SK-N-SH (cell line): ENCODE results near the gene TMEM248. TPM values are rescaled to one million over a fixed set of nuclear protein-coding genes. Genes with fewer than 3 reads are reported as not detected.

Experiments
- CTCF ChIA-PET: fragments of 300-600, 350-600 bp; formaldehyde crosslinking; extraction: SDS; loops from one replicate; lab custom pipeline; 2021; lab: Yijun Ruan, JAX
- POLR2A ChIA-PET: fragments of 350-600 bp; sonication (Branson Sonifier 250); formaldehyde crosslinking; extraction: SDS; loops from one replicate; lab custom pipeline; 2020; ENCODE audit warnings: antibody characterized with exemption, inconsistent platforms; lab: Yijun Ruan, JAX
- DNase-seq: peaks from one replicate; pipeline ENCODE4 v3.0.0; 2012
- H2AFZ ChIP-seq: fragments of 200-600 bp; sonication (generic); 2 replicates; pipeline ENCODE4 v1.8.1; 2016; ENCODE audit warnings: antibody characterized with exemption, mild to moderate bottlenecking, low read depth
- H3F3A ChIP-seq: fragments of 200-600 bp; sonication (generic); replicated peaks from 2 replicates; pipeline ENCODE3; 2016; ENCODE audit warnings: antibody characterized with exemption, mild to moderate bottlenecking; ENCODE audit not compliant: insufficient read depth
- H3K27ac ChIP-seq, 2 experiments: fragments of 200-500 bp in 1 of 2; fragments of 200-600 bp in 1 of 2; sonication (Bioruptor generic) in 1 of 2; sonication (generic), shearing (Covaris generic) in 1 of 2; 2 replicates each; pipeline versions ENCODE4 v1.5.1 to v1.6.1; 2014 to 2016; ENCODE audit warnings: low read depth in 2 of 2, inconsistent platforms in 1 of 2, low read length in 1 of 2, mild to moderate bottlenecking in 1 of 2, mixed read lengths in 1 of 2
- H3K27me3 ChIP-seq: fragments of 200-600 bp; sonication (generic), shearing (Covaris generic); 2 replicates; pipeline ENCODE4 v1.6.1; 2016; ENCODE audit warnings: mixed run types; ENCODE audit not compliant: insufficient read depth
- H3K36me3 ChIP-seq, 2 experiments: fragments of 200-500 bp in 1 of 2; fragments of 200-600 bp in 1 of 2; sonication (Bioruptor generic) in 1 of 2; sonication (generic) in 1 of 2; replicated peaks in 1 of 2; 2 replicates each; pipeline versions ENCODE3 to v1.5.1; 2014 to 2016; ENCODE audit warnings: low read length in 1 of 2, mild to moderate bottlenecking in 1 of 2; ENCODE audit not compliant: insufficient read depth in 2 of 2, control insufficient read depth in 1 of 2
- H3K4me1 ChIP-seq, 2 experiments: fragments of 200-500 bp in 1 of 2; fragments of 200-600 bp in 1 of 2; sonication (Bioruptor generic) in 1 of 2; sonication (generic), shearing (Covaris generic) in 1 of 2; 2 replicates each; pipeline versions ENCODE4 v1.5.1 to v1.6.1; 2014 to 2016; ENCODE audit warnings: low read depth in 1 of 2, low read length in 1 of 2, mixed run types in 1 of 2; ENCODE audit not compliant: insufficient read depth in 2 of 2, control insufficient read depth in 1 of 2
- H3K4me2 ChIP-seq: fragments of 200-600 bp; sonication (generic), shearing (Covaris generic); 2 replicates; pipeline ENCODE4 v1.6.1; 2017; ENCODE audit warnings: mixed run types
- H3K4me3 ChIP-seq, 2 experiments: fragments of 200-500 bp in 1 of 2; fragments of 200-600 bp in 1 of 2; sonication (Bioruptor generic) in 1 of 2; sonication (generic), shearing (Covaris generic) in 1 of 2; 2 replicates each; pipeline versions ENCODE4 v1.5.1 to v1.8.1; 2014 to 2016; ENCODE audit warnings: low read depth in 2 of 2, inconsistent platforms in 1 of 2, low read length in 1 of 2, mild to moderate bottlenecking in 1 of 2, mixed read lengths in 1 of 2, moderate library complexity in 1 of 2
- H3K79me2 ChIP-seq: fragments of 200-600 bp; sonication (generic); 2 replicates; pipeline ENCODE4 v1.8.1; 2017; ENCODE audit warnings: mild to moderate bottlenecking; ENCODE audit not compliant: insufficient read depth
- H3K9ac ChIP-seq: fragments of 200-600 bp; sonication (generic); 2 replicates; pipeline ENCODE4 v1.6.1; 2017; ENCODE audit warnings: mixed run types
- H3K9me2 ChIP-seq: fragments of 200-600 bp; sonication (generic); 2 replicates; pipeline ENCODE4 v1.6.1; 2017; ENCODE audit warnings: mixed run types
- H3K9me3 ChIP-seq: fragments of 200-600 bp; sonication (generic); 2 replicates; pipeline ENCODE4 v1.6.1; 2017; ENCODE audit warnings: mixed run types, mild to moderate bottlenecking, moderate library complexity
- H4K20me1 ChIP-seq: fragments of 200-600 bp; sonication (generic); 2 replicates; pipeline ENCODE4 v1.6.1; 2017; ENCODE audit warnings: mild to moderate bottlenecking, mixed run types; ENCODE audit not compliant: insufficient read depth
- FOXJ3 ChIP-seq: sonication (generic); formaldehyde crosslinking; IDR thresholded peaks from 2 replicates; pipeline ENCODE4 v1.5.1; 2020; ENCODE audit warnings: mild to moderate bottlenecking, missing genetic modification reagents
- JUND ChIP-seq: IDR thresholded peaks from 2 replicates; pipeline ENCODE4 v1.4.0; 2012
- MEF2A ChIP-seq: IDR thresholded peaks from 2 replicates; pipeline ENCODE4 v1.4.0; 2012; ENCODE audit warnings: low read depth, borderline replicate concordance
- SIN3A ChIP-seq: IDR thresholded peaks from 2 replicates; pipeline ENCODE4 v1.6.1; 2012; ENCODE audit warnings: low read depth, mild to moderate bottlenecking, low read length, moderate library complexity, borderline replicate concordance
- TEAD4 ChIP-seq: IDR thresholded peaks from 2 replicates; pipeline ENCODE4 v1.4.0; 2012; ENCODE audit warnings: mild to moderate bottlenecking, borderline replicate concordance; ENCODE audit not compliant: insufficient read depth
- YY1 ChIP-seq: IDR thresholded peaks from 2 replicates; pipeline ENCODE4 v1.4.0; 2012; ENCODE audit warnings: low read depth, mild to moderate bottlenecking
- WGBS: methylation state at CpG from one replicate; pipeline ENCODE4 v1.1.6; 2017; ENCODE audit warnings: low lambda C conversion rate; 5-methylcytosine and 5-hydroxymethylcytosine counted together
- polyA plus RNA-seq, 3 experiments: library from polyadenylated mRNA; depleted of rRNA; stranded (reverse); fragments of >200 nt; gene quantifications; 2 replicates each; pipeline ENCODE4 v1.2.3, GENCODE V29; 2012
- TF ChIP-seq, protein P1 (sequence below): fragments of 150-350 bp; IDR thresholded peaks from 2 replicates; pipeline ENCODE4 v1.6.1; 2016; ENCODE audit warnings: mild to moderate bottlenecking, low read depth, low read length
- TF ChIP-seq, protein P2 (sequence below): IDR thresholded peaks from 2 replicates; pipeline ENCODE4 v1.4.0; 2012; ENCODE audit warnings: low read depth, borderline replicate concordance
- TF ChIP-seq, protein P3 (sequence below): IDR thresholded peaks from 2 replicates; pipeline ENCODE4 v1.4.0; 2012; ENCODE audit warnings: low read depth, borderline replicate concordance
- TF ChIP-seq, protein P4 (sequence below): IDR thresholded peaks from 2 replicates; pipeline ENCODE4; 2012
- TF ChIP-seq, protein P5 (sequence below): IDR thresholded peaks from 2 replicates; pipeline ENCODE4 v1.6.1; 2012; ENCODE audit warnings: mild to moderate bottlenecking, low read depth, low read length, moderate library complexity
- TF ChIP-seq, protein P6 (sequence below): IDR thresholded peaks from 2 replicates; pipeline ENCODE4 v1.4.0; 2012; ENCODE audit warnings: low read depth
- TF ChIP-seq, protein P7 (sequence below): fragments of 200-600 bp; sonication (generic); IDR thresholded peaks from 2 replicates; pipeline ENCODE4 v1.6.1; 2017; ENCODE audit warnings: antibody characterized with exemption, mild to moderate bottlenecking, moderate library complexity

The TMEM248 gene
- polyA plus RNA-seq, 1 of the 3 experiments (the other 2 are of a cell fraction) = 185 TPM

DNA sequence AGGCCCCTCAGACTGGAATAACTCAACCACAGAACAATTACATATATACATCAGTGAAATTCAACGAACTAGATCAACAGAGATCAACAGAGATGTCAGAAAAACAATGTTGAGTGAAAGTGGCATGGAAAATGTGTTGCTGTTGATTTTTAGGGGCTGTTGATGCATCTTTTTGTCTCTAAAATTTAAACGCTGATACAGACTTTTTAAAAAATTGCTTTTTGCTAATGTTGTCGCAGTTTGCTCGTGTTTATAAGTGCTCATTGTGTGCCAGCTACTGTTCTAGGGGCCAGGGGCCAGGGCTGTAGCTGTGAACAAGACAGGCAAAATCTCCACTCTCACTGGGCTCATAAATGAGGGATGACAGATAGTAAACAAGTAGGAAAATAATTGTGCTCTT is 18.3 kb downstream of the TMEM248 start:
- H4K20me1 ChIP-seq = peaks cover 72% of the 10 kb centered on the region
- H2AFZ ChIP-seq = no peak overlapping the region
- H3K4me1 ChIP-seq = no peaks in the 10 kb centered on the region
- 0 out of 2 replicates have a peak, but pooled peaks cover 8% of the 10 kb centered on the region for H3K9me3 ChIP-seq
- WGBS = 87% methylated on average over 4 of the region's 4 CpGs
- H3K27ac ChIP-seq = no peak overlapping the region
- H3K9ac ChIP-seq = no peak overlapping the region
- H3K36me3 ChIP-seq = peaks cover 19 to 57% of the 10 kb centered on the region in 2 experiments
- no peak for DNase-seq
- no peaks in the 10 kb centered on the region for H3K27me3 ChIP-seq
- H3K4me2 ChIP-seq = no peak overlapping the region
- peaks cover 87% of the 10 kb centered on the region for H3K79me2 ChIP-seq
- H3K9me2 ChIP-seq = no peaks in the 10 kb centered on the region
- H3F3A ChIP-seq = peaks cover 7% of the 10 kb centered on the region
- POLR2A ChIA-PET = no interaction called here
- TF ChIP-seq, protein P1, sequence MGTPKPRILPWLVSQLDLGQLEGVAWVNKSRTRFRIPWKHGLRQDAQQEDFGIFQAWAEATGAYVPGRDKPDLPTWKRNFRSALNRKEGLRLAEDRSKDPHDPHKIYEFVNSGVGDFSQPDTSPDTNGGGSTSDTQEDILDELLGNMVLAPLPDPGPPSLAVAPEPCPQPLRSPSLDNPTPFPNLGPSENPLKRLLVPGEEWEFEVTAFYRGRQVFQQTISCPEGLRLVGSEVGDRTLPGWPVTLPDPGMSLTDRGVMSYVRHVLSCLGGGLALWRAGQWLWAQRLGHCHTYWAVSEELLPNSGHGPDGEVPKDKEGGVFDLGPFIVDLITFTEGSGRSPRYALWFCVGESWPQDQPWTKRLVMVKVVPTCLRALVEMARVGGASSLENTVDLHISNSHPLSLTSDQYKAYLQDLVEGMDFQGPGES = no peak
- TF ChIP-seq, protein P2, sequence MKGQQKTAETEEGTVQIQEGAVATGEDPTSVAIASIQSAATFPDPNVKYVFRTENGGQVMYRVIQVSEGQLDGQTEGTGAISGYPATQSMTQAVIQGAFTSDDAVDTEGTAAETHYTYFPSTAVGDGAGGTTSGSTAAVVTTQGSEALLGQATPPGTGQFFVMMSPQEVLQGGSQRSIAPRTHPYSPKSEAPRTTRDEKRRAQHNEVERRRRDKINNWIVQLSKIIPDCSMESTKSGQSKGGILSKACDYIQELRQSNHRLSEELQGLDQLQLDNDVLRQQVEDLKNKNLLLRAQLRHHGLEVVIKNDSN = no peak
- TF ChIP-seq, protein P3, sequence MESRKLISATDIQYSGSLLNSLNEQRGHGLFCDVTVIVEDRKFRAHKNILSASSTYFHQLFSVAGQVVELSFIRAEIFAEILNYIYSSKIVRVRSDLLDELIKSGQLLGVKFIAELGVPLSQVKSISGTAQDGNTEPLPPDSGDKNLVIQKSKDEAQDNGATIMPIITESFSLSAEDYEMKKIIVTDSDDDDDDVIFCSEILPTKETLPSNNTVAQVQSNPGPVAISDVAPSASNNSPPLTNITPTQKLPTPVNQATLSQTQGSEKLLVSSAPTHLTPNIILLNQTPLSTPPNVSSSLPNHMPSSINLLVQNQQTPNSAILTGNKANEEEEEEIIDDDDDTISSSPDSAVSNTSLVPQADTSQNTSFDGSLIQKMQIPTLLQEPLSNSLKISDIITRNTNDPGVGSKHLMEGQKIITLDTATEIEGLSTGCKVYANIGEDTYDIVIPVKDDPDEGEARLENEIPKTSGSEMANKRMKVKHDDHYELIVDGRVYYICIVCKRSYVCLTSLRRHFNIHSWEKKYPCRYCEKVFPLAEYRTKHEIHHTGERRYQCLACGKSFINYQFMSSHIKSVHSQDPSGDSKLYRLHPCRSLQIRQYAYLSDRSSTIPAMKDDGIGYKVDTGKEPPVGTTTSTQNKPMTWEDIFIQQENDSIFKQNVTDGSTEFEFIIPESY = no peak
- TF ChIP-seq MEF2A = no peak
- TF ChIP-seq, protein P4, sequence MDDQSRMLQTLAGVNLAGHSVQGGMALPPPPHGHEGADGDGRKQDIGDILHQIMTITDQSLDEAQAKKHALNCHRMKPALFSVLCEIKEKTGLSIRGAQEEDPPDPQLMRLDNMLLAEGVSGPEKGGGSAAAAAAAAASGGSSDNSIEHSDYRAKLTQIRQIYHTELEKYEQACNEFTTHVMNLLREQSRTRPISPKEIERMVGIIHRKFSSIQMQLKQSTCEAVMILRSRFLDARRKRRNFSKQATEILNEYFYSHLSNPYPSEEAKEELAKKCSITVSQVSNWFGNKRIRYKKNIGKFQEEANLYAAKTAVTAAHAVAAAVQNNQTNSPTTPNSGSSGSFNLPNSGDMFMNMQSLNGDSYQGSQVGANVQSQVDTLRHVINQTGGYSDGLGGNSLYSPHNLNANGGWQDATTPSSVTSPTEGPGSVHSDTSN = no peak
- TF ChIP-seq, all 33 proteins: peak for 0
- CTCF ChIA-PET = interaction anchor here (0.6 to 1.6 kb wide), 2 partner anchors 11 to 60 kb away, joined by 3 to 4 read pairs; no protein-coding TSS in a partner anchor
- H3K4me3 ChIP-seq = no peak overlapping the region

DNA sequence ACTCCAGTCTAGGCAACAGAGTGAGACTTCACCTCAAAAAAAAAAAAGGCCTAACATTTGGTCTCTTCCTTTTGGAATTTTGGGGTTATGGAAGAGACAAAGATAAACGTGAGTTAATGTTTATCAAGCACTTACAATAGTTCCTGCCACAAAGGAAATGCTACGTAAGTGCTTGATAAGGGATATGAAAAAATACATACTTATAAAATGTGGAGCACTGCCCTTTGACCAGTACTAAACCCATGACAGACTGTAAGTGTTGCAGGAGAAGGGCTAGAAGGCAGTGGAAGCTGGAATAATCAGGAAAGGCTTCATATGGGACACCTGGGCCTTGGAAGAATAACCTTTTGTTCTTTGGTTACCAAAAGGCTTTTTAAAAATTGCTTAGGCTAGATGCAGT is 25.5 kb downstream of the TMEM248 start:
- Histone ChIP-seq H3K36me3 (peaks cover 59 to 79% of the 10 kb centered on the region in 2 experiments), H3K27ac (no peak overlapping the region), H3K79me2 (peaks cover 37% of the 10 kb centered on the region; the same call in 1 of the 2 replicates), H3K27me3 (no peaks in the 10 kb centered on the region), H3K9me2 (no peaks in the 10 kb centered on the region), H3K9ac (no peak overlapping the region), H3F3A (peaks cover 6% of the 10 kb centered on the region), H3K9me3 (no peaks in the 10 kb centered on the region), H3K4me2 (no peak overlapping the region), H4K20me1 (peaks cover 5% of the 10 kb centered on the region; the same call in 1 of the 2 replicates), H3K4me3 (no peak overlapping the region), H2AFZ (no peak overlapping the region), H3K4me1 (no peaks in the 10 kb centered on the region)
- no peak for DNase-seq
- POLR2A ChIA-PET = interaction anchor here (0.6 kb wide), 1 partner anchor 51 kb away, joined by 3 read pairs; no protein-coding TSS in a partner anchor
- 93% methylated on average over 2 of the region's 2 CpGs for WGBS
- CTCF ChIA-PET = no interaction called here
- TF ChIP-seq, protein P5, sequence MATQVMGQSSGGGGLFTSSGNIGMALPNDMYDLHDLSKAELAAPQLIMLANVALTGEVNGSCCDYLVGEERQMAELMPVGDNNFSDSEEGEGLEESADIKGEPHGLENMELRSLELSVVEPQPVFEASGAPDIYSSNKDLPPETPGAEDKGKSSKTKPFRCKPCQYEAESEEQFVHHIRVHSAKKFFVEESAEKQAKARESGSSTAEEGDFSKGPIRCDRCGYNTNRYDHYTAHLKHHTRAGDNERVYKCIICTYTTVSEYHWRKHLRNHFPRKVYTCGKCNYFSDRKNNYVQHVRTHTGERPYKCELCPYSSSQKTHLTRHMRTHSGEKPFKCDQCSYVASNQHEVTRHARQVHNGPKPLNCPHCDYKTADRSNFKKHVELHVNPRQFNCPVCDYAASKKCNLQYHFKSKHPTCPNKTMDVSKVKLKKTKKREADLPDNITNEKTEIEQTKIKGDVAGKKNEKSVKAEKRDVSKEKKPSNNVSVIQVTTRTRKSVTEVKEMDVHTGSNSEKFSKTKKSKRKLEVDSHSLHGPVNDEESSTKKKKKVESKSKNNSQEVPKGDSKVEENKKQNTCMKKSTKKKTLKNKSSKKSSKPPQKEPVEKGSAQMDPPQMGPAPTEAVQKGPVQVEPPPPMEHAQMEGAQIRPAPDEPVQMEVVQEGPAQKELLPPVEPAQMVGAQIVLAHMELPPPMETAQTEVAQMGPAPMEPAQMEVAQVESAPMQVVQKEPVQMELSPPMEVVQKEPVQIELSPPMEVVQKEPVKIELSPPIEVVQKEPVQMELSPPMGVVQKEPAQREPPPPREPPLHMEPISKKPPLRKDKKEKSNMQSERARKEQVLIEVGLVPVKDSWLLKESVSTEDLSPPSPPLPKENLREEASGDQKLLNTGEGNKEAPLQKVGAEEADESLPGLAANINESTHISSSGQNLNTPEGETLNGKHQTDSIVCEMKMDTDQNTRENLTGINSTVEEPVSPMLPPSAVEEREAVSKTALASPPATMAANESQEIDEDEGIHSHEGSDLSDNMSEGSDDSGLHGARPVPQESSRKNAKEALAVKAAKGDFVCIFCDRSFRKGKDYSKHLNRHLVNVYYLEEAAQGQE = no peak
- no peak for TF ChIP-seq FOXJ3 (CRISPR knock-in tag)
- TF ChIP-seq, protein P6, sequence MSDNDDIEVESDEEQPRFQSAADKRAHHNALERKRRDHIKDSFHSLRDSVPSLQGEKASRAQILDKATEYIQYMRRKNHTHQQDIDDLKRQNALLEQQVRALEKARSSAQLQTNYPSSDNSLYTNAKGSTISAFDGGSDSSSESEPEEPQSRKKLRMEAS = no peak
- TF ChIP-seq, protein P7, sequence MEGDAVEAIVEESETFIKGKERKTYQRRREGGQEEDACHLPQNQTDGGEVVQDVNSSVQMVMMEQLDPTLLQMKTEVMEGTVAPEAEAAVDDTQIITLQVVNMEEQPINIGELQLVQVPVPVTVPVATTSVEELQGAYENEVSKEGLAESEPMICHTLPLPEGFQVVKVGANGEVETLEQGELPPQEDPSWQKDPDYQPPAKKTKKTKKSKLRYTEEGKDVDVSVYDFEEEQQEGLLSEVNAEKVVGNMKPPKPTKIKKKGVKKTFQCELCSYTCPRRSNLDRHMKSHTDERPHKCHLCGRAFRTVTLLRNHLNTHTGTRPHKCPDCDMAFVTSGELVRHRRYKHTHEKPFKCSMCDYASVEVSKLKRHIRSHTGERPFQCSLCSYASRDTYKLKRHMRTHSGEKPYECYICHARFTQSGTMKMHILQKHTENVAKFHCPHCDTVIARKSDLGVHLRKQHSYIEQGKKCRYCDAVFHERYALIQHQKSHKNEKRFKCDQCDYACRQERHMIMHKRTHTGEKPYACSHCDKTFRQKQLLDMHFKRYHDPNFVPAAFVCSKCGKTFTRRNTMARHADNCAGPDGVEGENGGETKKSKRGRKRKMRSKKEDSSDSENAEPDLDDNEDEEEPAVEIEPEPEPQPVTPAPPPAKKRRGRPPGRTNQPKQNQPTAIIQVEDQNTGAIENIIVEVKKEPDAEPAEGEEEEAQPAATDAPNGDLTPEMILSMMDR = no peak
- no peak for TF ChIP-seq JUND
- no peak for TF ChIP-seq YY1
- no peak for TF ChIP-seq TEAD4
- TF ChIP-seq, protein P4 = no peak
- TF ChIP-seq SIN3A = no peak
